ENCODE results near the gene TTC34.
"Not testable (repeated sequence)": the region's sequence is repeated elsewhere in the genome, so short reads cannot be mapped to it uniquely, and the experiment has no call there.

DNA sequence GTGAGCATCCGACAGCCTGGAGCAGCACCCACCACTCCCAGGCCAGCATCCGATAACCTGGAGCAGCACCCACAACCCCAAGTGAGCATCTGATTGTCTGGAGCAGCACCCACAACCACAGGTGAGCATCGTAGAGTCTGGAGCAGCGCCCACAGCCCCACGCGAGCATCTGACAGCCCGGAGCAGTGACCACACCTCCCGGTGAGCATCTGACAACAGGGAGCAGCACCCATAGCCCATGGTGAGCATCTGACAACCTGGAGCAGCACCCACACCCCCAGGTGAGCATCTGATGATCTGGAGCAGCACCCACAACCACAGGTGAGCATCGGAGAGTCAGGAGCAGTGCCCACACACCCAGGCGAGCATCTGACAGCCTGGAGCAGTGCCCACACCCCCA, 143.6 kb downstream of the TTC34 start:
- TF ChIP-seq, protein P1, sequence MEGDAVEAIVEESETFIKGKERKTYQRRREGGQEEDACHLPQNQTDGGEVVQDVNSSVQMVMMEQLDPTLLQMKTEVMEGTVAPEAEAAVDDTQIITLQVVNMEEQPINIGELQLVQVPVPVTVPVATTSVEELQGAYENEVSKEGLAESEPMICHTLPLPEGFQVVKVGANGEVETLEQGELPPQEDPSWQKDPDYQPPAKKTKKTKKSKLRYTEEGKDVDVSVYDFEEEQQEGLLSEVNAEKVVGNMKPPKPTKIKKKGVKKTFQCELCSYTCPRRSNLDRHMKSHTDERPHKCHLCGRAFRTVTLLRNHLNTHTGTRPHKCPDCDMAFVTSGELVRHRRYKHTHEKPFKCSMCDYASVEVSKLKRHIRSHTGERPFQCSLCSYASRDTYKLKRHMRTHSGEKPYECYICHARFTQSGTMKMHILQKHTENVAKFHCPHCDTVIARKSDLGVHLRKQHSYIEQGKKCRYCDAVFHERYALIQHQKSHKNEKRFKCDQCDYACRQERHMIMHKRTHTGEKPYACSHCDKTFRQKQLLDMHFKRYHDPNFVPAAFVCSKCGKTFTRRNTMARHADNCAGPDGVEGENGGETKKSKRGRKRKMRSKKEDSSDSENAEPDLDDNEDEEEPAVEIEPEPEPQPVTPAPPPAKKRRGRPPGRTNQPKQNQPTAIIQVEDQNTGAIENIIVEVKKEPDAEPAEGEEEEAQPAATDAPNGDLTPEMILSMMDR (conservative IDR thresholded peaks at IDR 0.05), result not testable (repeated sequence)
- not testable (repeated sequence) for TF ChIP-seq EZH2 (IDR thresholded peaks at IDR 0.05; ENCODE audit: low read depth)

Data from PC-9 (cell line).